IMR-90 (cell line): ENCODE data around the gene HOXA3. TPM values are rescaled to one million over a fixed set of nuclear protein-coding genes. Genes with fewer than 3 reads are reported as not detected.

Source experiments
- ATAC-seq: fragments of 200-7000 bp; cut with Tn5 transposase; 2 replicates; pipeline ENCODE4 v1.9.1; 2020; ENCODE audit warnings: low read depth, mild to moderate bottlenecking, moderate library complexity
- BruUV-seq: library from RNA; stranded (reverse); fragments of 400-500 nt; replicated peaks from 2 replicates; lab custom pipeline; 2021; lab: Mats Ljungman, UMichigan
- CTCF ChIA-PET: fragments of 300-600 bp; formaldehyde crosslinking; extraction: SDS; loops from one replicate; lab custom pipeline; 2021; ENCODE audit warnings: antibody characterized with exemption; lab: Yijun Ruan, JAX
- POLR2A ChIA-PET: fragments of 300-600 bp; sonication (Branson Sonifier 250); formaldehyde crosslinking; loops from one replicate; lab custom pipeline; 2022; ENCODE audit warnings: antibody characterized with exemption; ENCODE audit not compliant: unreplicated experiment; lab: Charles Lee
- DNase-seq: peaks from one replicate; pipeline ENCODE4 v3.0.0; 2013
- H2AFZ ChIP-seq: replicated peaks from 2 replicates; pipeline ENCODE3; 2013; ENCODE audit warnings: low read length, mild to moderate bottlenecking; ENCODE audit not compliant: poor library complexity
- H2AK5ac ChIP-seq: 2 replicates; pipeline ENCODE4 v1.6.1; 2013; ENCODE audit warnings: low read depth, low read length, inconsistent platforms
- H2AK9ac ChIP-seq: replicated peaks from 2 replicates; pipeline ENCODE3; 2013; ENCODE audit warnings: mild to moderate bottlenecking, low read depth, low read length, moderate library complexity; ENCODE audit not compliant: poor library complexity
- H2BK120ac ChIP-seq: 2 replicates; pipeline ENCODE4 v1.6.1; 2013; ENCODE audit warnings: low read depth, low read length, inconsistent platforms
- H2BK15ac ChIP-seq: 3 replicates; pipeline ENCODE4 v1.6.1; 2013; ENCODE audit warnings: low read depth, low read length, inconsistent platforms
- H2BK20ac ChIP-seq: 2 replicates; pipeline ENCODE4 v1.6.1; 2013; ENCODE audit warnings: low read depth, mild to moderate bottlenecking, inconsistent platforms, low read length, moderate library complexity
- H2BK5ac ChIP-seq: 2 replicates; pipeline ENCODE4 v1.6.1; 2013; ENCODE audit warnings: mild to moderate bottlenecking, low read depth, low read length, inconsistent platforms; ENCODE audit not compliant: poor library complexity, severe bottlenecking
- H3K14ac ChIP-seq: replicated peaks from 2 replicates; pipeline ENCODE4 v1.6.1; 2013; ENCODE audit warnings: low read depth, low read length, inconsistent platforms
- H3K18ac ChIP-seq: 2 replicates; pipeline ENCODE4 v1.6.1; 2013; ENCODE audit warnings: low read depth, low read length, control low read depth
- H3K23ac ChIP-seq: 2 replicates; pipeline ENCODE4 v1.6.1; 2013; ENCODE audit warnings: low read depth, low read length, inconsistent platforms
- H3K27ac ChIP-seq: 2 replicates; pipeline ENCODE4 v1.5.1; 2013; ENCODE audit warnings: mild to moderate bottlenecking, control low read depth, low read length; ENCODE audit not compliant: insufficient read depth
- H3K27me3 ChIP-seq: 2 replicates; pipeline ENCODE4 v1.6.1; 2013; ENCODE audit warnings: low read length; ENCODE audit not compliant: control insufficient read depth, insufficient read depth
- H3K36me3 ChIP-seq: 2 replicates; pipeline ENCODE4 v1.6.1; 2013; ENCODE audit warnings: low read length, mixed read lengths; ENCODE audit not compliant: control insufficient read depth, insufficient read depth
- H3K4ac ChIP-seq: 2 replicates; pipeline ENCODE4 v1.6.1; 2013; ENCODE audit warnings: low read depth, low read length, inconsistent platforms
- H3K4me1 ChIP-seq: 2 replicates; pipeline ENCODE4 v1.6.1; 2013; ENCODE audit warnings: low read length, mixed read lengths; ENCODE audit not compliant: control insufficient read depth, insufficient read depth
- H3K4me2 ChIP-seq: 2 replicates; pipeline ENCODE4 v1.6.1; 2013; ENCODE audit warnings: low read depth, mild to moderate bottlenecking, control low read depth, low read length, moderate library complexity
- H3K4me3 ChIP-seq: 2 replicates; pipeline ENCODE4 v1.5.1; 2013; ENCODE audit warnings: low read depth, mild to moderate bottlenecking, control low read depth, low read length, moderate library complexity; ENCODE audit not compliant: insufficient read depth
- H3K56ac ChIP-seq: 2 replicates; pipeline ENCODE4 v1.6.1; 2013; ENCODE audit warnings: low read length, inconsistent platforms; ENCODE audit not compliant: insufficient read depth; ENCODE audit errors: extremely low read depth
- H3K79me1 ChIP-seq, 2 experiments: 2 replicates each; pipeline ENCODE4 v1.6.1; 2013; ENCODE audit warnings: low read length in 2 of 2, inconsistent platforms in 1 of 2, low read depth in 1 of 2
- H3K9ac ChIP-seq: 2 replicates; pipeline ENCODE4 v1.6.1; 2013; ENCODE audit warnings: low read depth, low read length, control low read depth
- H3K9me1 ChIP-seq: 2 replicates; pipeline ENCODE4 v1.6.1; 2013; ENCODE audit warnings: low read length, inconsistent platforms; ENCODE audit not compliant: insufficient read depth
- H3K9me3 ChIP-seq: 2 replicates; pipeline ENCODE4 v1.6.1; 2013; ENCODE audit warnings: low read length; ENCODE audit not compliant: control insufficient read depth, insufficient read depth
- H4K20me1 ChIP-seq: 2 replicates; pipeline ENCODE4 v1.6.1; 2013; ENCODE audit warnings: low read length, inconsistent platforms; ENCODE audit not compliant: insufficient read depth
- H4K5ac ChIP-seq: 2 replicates; pipeline ENCODE4 v1.6.1; 2013; ENCODE audit warnings: mild to moderate bottlenecking, low read depth, low read length, control low read depth
- H4K8ac ChIP-seq, 2 experiments: 2 replicates each; pipeline ENCODE4 v1.6.1; 2013; ENCODE audit warnings: low read depth in 2 of 2, low read length in 2 of 2, control low read depth in 1 of 2, inconsistent platforms in 1 of 2
- H4K91ac ChIP-seq: 2 replicates; pipeline ENCODE4 v1.6.1; 2013; ENCODE audit warnings: low read depth, low read length, inconsistent platforms; ENCODE audit not compliant: insufficient read depth
- CEBPB ChIP-seq: IDR thresholded peaks from 2 replicates; pipeline ENCODE4 v1.6.1; 2012; ENCODE audit warnings: low read depth, low read length, improper control_type of control experiment
- CHD1 ChIP-seq: IDR thresholded peaks from 2 replicates; pipeline ENCODE4 v1.6.1; 2012; ENCODE audit warnings: low read depth, low read length, improper control_type of control experiment
- POLR2A ChIP-seq: IDR thresholded peaks from 2 replicates; pipeline ENCODE4 v1.6.1; 2012; ENCODE audit warnings: mild to moderate bottlenecking, low read depth, low read length
- WGBS, 2 experiments: methylation state at CpG; one replicate each; pipeline versions ENCODE4 v1.1.5 to v1.1.7; 2013; ENCODE audit warnings: missing lambda C conversion rate in 2 of 2; ENCODE audit not compliant: insufficient read length in 1 of 2; ENCODE audit errors: extremely low coverage in 2 of 2; 5-methylcytosine and 5-hydroxymethylcytosine counted together
- dilution Hi-C: fragments of 300-500 bp; cut with HindIII; formaldehyde crosslinking; loops from one replicate; pipeline ENCODE4 v1.14.3; 2018; ENCODE audit warnings: low sequenced_read_pairs; ENCODE audit not compliant: unreplicated experiment
- in situ Hi-C: fragments of 300-500 bp; cut with MboI; formaldehyde crosslinking; loops from 3 replicates; pipeline ENCODE4 v1.14.3; 2019; ENCODE audit warnings: low sequenced_read_pairs, inconsistent platforms, mixed read lengths
- intact Hi-C: fragments of 100-400 bp; cut with micrococcal nuclease; formaldehyde crosslinking; loops from 2 replicates; pipeline ENCODE4 v1.10.0; 2022
- polyA plus RNA-seq, 3 experiments: library from polyadenylated mRNA; depleted of rRNA; stranded (reverse); fragments of >200 nt; gene quantifications; 2 replicates each; pipeline ENCODE4 v1.2.3, GENCODE V29; 2012; ENCODE audit warnings: low replicate concordance in 1 of 3
- total RNA-seq: library from RNA; depleted of rRNA; stranded (reverse); fragments of >200 nt; gene quantifications from 2 replicates; pipeline ENCODE4 v1.2.3, GENCODE V29; 2012
- TF ChIP-seq, protein P1 (sequence below): fragments of 150-350 bp; IDR thresholded peaks from 2 replicates; pipeline ENCODE4 v1.6.1; 2017; ENCODE audit warnings: mild to moderate bottlenecking, antibody characterized with exemption, low read length, low read depth

Gene HOXA3
- total and polyA plus RNA-seq, 2 of the 4 experiments (the other 2 are of a cell fraction), result 0.90 to 5.4 TPM

DNA sequence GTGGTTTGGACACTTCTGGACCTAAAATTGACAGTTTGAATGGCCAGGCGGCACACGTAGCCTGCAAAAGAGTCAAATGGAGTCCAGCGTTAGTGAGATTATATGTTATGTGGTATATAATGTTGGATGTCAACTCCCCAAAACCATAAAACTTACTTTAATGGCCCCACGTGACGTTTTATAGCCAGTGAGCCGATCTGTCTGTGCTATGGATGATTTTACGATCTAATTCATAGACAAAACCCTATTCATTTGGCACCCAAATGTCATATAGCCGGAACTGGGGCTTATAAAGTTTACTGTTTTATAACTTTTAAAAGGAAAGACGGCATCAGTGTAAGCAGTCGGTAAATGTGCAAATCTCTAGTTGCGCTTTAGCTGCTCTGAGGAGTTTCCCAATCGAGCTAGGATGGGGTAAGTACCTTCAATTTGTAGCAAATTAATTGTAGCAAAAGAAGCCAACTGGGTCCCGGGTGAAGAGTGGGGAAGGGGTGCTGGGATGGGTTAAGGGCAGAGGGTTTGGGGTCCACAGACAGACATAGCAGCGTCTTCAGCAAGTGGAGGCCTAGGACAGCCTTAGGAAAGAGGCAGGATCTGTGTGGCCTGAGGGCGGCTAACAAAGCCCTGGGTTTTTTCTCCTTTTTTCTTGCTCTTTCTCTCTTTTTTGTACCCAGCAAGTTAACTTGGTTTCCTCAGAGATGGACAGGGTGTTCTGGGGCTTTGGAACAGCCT lies 12.1 kb downstream of the HOXA3 start:
- peak overlapping the region; percentile 97; the same call in 2 of the 3 replicates for H2BK15ac ChIP-seq
- peak overlapping the region; percentile 94 for H3K4me2 ChIP-seq
- peak overlapping the region; percentile 42 for H2AK5ac ChIP-seq
- CTCF ChIA-PET, result interaction anchor here (0.6 to 1.2 kb wide), 3 partner anchors 9 to 459 kb away, joined by 3 to 5 read pairs (median 4); partner anchors contain the start of gene HOXA4
- H4K20me1 ChIP-seq, result no peaks in the 10 kb centered on the region
- H2AK9ac ChIP-seq, result peak overlapping the region; percentile 63
- dilution Hi-C loops (no loop called here), intact Hi-C loops (loop anchor here (5.0 kb wide), 1 partner anchor 1248 kb away; no protein-coding TSS in a partner anchor), in situ Hi-C loops (loop anchor here (5.0 to 10.0 kb wide), 3 partner anchors 38 to 945 kb away; partner anchors contain the start of gene HOXA2)
- H4K91ac ChIP-seq, result peak overlapping the region; percentile 90
- peak overlapping the region; percentile 93 for H3K4ac ChIP-seq
- no peaks in the 10 kb centered on the region for H3K9me1 ChIP-seq
- H3K36me3 ChIP-seq, result peaks cover 9% of the 10 kb centered on the region
- peak overlapping the region; percentile 87 for H2AFZ ChIP-seq
- 13% methylated on average over 3 of the region's 15 CpGs; no CpG with 5 or more reads in 1 of the 2 experiments for WGBS, 2 experiments
- peak overlapping the region; percentile 69 to 87 for H4K8ac ChIP-seq
- H3K56ac ChIP-seq, result peak overlapping the region; percentile 83
- H2BK120ac ChIP-seq, result peak overlapping the region; percentile 93
- H3K4me3 ChIP-seq, result peak overlapping the region; percentile 30
- BruUV-seq, result no TSS peak
- H2BK20ac ChIP-seq, result peak overlapping the region; percentile 63
- peak overlapping the region; percentile 35 for H2BK5ac ChIP-seq
- TF ChIP-seq CHD1, result peak; percentile 20; the same call in 1 of the 2 replicates
- no peak for TF ChIP-seq POLR2A
- TF ChIP-seq, protein P1, sequence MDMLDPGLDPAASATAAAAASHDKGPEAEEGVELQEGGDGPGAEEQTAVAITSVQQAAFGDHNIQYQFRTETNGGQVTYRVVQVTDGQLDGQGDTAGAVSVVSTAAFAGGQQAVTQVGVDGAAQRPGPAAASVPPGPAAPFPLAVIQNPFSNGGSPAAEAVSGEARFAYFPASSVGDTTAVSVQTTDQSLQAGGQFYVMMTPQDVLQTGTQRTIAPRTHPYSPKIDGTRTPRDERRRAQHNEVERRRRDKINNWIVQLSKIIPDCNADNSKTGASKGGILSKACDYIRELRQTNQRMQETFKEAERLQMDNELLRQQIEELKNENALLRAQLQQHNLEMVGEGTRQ, result peak; percentile 84
- peak; percentile 31; the same call in 1 of the 2 replicates for TF ChIP-seq CEBPB
- peak overlapping the region; percentile 92 for H3K14ac ChIP-seq
- no peaks in the 10 kb centered on the region for H3K27me3 ChIP-seq
- H4K5ac ChIP-seq, result peak overlapping the region; percentile 97
- POLR2A ChIA-PET, result no interaction called here
- no peak for DNase-seq
- ATAC-seq, result no peak
- peak overlapping the region; percentile 89 for H3K9ac ChIP-seq
- H3K4me1 ChIP-seq, result peaks cover 15% of the 10 kb centered on the region
- H3K9me3 ChIP-seq, result no peaks in the 10 kb centered on the region
- peak overlapping the region; percentile 97 for H3K23ac ChIP-seq
- peak overlapping the region; percentile 95 for H3K18ac ChIP-seq
- peaks cover 0 to 31% of the 10 kb centered on the region in 2 experiments; a peak in 2 of 4 replicates for H3K79me1 ChIP-seq
- peak overlapping the region; percentile 94 for H3K27ac ChIP-seq
